ENCODE data around the gene HNF1B.
"Not testable (repeated sequence)": the region's sequence is repeated elsewhere in the genome, so short reads cannot be mapped to it uniquely, and the experiment has no call there.

HNF1B gene

DNA sequence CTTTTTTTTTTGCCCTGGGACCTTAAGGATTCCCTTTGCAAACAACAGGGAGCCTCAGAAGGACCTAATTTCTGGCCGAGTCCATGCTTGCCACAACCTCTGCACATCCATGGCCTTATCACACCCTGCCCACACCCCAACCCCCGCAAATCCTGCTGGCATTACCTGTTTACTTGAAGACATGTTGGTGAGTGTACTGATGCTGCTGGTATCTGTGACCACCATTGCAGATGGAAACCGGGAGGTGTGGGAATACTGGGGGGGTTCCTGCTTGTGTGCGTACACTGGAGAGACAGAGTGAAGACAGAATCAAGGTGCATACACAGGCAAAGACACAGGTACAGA, 46.0 kb downstream of the HNF1B start:
- DNase-seq, result no peak

DNA sequence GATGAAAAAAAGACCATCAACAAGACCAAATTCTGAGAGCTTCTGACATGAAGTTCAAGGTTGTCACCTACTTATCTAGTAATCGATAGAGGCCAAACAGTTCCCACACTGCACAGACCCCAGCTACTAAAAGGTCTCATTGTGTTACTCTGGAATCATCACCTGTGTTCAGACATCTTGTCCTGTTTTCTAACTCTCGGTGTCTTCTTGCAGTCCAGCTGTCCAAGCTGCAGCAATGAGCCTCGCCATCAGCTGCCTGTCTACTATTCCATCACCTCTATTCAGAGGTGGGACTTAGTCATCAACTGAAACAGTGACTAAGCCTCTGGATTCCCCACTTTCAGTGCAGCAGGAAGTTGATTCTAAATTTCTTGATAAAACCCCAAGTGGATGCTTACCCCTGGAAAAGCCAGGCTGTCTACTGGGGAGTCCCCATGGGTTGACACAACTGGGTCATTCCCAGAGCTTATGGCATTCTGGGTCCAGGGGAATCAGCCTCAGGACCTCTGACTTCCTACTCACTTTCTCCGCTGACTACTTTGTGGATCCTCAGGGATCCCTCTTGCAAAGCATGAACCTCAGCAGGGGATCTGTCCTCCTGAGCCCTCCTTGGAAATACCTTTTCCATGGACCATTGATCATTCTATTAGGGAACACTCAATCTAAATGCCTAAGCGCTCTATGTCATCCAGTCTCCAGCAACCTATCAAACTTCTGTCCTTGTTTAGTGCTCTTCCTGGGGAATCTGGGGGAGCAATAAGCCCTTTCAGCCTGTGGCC, 46.5 kb downstream of the HNF1B start:
- peak; percentile 73 for DNase-seq

DNA sequence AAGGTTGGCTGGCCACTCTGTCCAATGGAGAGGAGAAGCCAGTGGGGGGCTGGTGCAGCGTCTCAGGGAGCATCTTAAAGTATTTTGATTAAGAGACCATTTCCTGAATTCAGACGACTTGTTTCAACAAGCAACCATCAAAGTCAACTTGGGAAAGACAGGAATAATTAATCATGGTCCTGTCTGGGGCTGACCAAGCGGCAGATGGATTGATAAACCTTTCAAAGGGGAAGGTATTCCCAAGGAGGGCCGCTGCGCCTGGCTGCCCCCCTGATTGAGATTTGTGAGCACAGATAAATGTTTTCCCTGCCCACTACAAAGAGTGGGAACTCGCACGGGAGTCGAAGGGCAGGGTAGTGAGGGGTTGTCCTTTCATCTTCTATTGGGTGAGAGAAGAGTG, 47.5 kb downstream of the HNF1B start:
- no peak for DNase-seq

DNA sequence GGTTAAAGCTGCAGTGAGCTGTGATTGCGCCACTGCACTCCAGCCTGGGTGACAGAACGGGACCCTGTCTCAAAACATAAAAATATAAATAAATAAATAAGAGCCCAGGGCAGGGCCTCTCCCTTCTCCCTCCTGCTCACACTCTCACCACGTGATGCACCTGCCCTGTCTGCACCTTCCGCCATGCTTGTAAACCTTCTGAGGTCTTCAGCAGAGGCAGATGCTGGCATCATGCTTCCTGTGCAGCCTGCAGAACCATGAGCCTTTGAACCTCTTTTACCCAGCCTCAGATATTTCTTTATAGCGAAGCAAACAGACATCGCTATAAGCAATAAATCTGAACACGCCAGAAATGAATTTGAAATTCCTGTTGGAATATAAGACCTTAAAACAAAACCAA, 48.5 kb downstream of the HNF1B start:
- DNase-seq, result no peak

DNA sequence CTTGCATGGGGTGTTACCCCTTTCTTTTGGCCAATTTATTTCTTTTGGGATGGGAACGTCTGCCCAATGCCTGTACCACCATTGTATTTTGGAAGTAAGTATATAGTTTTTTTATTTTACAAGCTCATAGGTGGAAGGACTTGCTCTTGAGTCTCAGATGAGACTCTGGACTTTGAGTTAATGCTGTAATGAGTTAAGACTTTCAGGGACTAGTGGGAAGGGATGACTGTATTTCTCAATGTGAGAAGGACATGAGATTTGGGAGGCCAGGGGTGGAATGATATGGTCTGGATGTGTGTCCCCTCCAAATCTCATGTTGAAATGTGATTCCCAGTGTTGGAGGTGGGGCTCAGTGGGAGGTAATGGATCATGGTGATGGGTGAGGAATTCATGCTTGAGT, 49.1 kb downstream of the HNF1B start:
- no peak for DNase-seq

DNA sequence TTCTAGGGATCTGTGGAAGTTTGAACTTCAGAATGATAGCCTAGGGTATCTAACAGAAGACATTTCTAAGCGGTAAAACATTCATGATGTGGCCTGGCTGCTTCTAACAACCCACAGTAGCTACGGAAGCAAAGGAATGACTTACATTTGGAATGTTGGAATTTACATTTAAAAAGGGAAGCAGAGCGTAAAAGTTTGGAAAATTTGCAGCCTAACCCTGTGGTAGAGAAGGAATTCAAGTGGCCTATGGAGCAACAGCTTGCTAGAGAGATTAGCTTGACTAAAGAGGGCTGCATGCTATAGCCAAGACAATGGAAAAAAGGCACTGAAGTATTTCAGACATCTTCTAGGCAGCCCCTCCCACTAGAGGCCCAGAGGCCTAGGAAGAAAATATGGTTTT, 50.1 kb downstream of the HNF1B start:
- no peak for DNase-seq

DNA sequence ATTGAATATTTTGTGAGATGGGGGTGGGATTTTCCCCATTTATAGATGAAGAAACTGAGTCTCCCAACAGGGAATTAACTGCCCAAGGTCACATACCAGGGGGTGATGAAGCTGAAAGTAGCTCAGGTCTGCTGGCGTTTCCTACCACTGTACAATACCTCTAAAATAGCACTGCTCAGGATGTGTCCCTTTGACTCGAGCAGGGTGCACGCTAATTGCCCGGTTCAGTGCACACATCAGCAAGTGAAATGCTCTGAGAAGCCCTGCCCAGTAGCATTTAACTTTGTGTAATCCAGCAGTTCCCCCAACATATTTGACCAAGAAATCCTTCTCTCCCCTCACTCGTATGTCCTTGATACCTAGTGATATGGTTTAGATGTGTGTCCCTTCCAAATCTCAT, 51.5 kb downstream of the HNF1B start:
- peak; percentile 28 for DNase-seq

DNA sequence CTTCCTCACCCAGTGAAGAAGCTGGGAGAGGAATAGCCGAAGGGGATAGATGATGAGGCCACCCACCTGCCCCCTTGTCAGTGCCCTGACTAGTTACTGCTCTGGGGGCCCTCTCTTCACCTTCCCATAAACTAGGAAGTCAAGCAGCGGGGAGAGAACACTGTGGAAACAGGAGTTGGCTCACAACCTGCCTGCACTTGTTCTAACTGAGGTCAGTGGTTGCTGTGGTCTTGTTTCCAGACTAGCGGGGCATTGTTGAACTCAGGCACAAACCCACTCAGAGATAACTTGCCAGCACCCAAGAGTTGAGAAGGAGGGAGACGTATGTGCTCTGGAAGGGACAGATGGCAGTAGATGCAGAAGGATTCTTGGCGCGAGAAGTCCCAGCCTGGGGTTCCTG, 53.1 kb downstream of the HNF1B start:
- DNase-seq, result no peak

DNA sequence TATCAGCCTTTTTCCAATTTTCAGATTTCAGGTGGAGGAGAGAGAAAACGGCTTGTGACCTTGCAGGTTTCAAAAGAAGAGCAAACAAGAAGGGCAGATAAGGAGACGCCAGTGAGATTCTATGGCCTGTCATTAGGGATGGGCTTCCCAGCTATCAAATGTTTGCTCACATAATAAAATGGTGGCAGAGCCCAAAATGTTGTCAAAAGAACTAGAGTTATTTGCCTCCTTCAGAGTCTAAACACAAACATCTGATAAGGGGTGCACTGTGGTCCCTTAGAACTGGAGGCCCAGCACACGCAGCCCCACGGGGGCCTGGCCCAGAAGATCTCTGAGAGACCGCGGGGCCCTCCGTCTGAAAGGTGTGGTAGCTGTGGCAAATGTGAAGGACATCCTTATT, 55.5 kb downstream of the HNF1B start:
- no peak for DNase-seq

DNA sequence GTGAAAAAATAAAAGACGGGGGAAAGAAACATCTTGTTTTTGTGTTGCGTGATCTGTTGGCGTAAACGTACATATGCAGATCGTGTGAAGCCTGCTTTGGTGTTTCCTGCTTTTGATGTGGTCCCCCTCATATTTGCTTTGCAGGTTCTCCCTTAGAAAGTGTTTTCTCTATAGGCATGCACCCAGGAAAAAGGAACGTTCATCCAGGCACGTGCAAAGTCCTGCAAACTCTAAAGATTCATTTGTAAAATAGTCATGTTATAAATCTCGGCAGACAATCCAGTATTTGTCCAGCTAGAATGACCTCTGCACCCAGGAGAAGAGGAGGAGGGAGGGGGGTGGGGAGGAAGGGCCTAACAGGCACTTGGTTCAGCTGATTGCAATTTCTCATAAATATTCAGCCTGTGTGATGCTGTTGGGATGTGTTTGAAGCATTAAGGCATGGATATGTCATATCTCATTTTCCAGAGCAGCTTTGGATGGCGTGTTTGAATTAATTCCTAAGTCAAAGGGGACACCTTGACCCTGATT, 61.3 kb downstream of the HNF1B start:
- no peak for DNase-seq

DNA sequence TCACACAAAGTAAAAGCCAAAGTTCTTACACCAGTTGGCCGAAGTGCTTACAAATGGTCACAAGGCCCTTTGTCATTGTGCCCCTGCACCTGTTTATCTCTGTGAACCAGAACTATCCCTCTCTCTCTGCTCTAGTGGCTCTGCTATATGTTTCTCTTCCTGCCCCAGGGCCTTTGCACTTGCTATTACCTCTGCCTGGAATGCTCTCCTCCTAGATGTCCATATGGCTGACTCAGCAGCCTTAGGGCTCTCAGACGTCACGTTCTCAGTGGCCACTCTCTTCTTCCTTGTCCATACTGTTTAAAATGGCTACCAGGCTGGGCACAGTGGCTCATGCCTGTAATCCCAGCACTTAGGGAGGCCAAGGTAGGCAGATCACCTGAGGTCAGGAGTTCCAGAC, 62.9 kb downstream of the HNF1B start:
- DNase-seq, result no peak

DNA sequence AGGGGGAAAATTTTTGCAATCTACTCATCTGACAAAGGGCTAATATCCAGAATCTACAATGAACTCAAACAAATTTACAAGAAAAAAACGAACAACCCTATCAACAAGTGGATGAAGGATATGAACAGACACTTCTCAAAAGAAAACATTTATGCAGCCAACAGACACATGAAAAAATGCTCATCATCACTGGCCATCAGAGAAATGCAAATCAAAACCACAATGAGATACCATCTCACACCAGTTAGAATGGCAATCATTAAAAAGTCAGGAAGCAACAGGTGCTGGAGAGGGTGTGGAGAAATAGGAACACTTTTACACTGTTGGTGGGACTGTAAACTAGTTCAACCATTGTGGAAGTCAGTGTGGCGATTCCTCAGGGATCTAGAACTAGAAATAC, 64.9 kb downstream of the HNF1B start:
- DNase-seq, result not testable (repeated sequence)

DNA sequence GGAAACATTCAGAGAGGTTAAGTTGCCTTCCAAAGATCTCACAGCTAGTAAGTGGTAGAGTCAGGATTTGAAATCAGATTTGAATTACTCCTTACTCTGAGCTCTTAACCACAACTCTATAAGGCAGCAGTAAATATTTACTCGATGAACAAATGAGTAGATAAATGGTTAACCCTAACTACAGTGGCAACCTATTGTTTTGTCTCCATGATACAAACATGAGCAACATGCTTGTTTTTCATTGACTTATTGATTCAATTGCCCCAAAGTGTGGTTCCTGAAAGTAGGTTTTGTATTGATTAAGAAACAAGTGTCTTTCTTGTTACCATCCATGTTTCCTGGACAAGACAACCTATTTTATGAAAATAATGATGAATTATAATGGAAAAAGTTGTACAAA, 66.8 kb downstream of the HNF1B start:
- no peak for DNase-seq

DNA sequence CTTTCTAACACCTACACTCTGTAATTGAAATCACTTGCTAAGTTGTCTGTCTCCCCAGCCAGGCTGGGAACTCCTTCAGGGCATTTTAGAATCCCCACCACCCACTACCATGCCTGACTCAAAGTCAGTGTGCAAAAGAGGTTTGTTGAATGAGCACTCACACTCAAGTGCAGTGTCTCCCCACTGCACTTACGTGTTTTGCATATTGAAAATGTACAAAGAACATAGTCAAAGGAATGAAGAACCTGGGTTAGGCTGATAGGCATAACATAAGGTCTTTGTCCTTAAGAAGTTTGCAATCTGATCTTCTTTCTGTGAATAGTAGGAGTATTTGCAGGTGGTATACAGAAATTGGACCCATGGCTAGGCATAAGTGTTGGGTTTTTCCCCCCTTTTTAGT, 67.8 kb downstream of the HNF1B start:
- no peak for DNase-seq

DNA sequence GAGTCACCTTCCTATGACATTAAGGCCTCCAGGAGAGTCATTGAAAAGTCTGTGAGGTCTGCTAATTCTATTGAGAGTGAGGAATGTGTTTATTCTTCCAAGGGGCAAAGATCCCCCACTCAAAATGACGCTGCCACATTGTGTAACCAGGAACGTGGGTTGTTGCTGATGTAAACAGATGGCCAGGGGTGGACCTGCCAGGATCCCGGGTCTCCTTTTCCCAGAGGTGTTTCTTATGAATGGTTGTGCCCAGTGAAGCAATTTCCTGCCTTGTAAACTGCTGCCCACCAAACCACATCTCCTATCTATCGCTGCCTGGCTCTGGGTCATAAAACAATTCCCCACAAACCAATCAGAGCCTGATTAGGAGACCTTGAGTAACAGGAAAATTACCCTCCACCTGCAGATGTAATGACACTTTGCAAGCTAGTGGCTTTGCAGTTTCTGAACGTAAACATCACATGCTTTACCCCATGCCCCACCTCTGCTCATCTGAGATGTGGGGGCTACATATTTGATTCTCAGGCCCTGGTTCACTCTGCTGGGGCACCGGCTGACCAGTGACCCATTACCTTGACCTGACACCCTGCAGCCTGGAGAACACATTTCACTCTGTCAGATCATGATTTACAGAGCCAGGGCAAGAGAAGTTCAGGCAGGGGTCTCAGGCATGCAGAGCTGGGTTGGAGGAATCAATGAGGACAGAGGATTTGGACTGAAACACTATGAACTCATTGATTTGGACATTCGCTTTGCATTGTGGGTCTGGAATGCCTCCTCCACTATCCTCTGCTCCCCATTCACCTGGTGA, 68.5 kb downstream of the HNF1B start:
- DNase-seq, result peak; percentile 87

DNA sequence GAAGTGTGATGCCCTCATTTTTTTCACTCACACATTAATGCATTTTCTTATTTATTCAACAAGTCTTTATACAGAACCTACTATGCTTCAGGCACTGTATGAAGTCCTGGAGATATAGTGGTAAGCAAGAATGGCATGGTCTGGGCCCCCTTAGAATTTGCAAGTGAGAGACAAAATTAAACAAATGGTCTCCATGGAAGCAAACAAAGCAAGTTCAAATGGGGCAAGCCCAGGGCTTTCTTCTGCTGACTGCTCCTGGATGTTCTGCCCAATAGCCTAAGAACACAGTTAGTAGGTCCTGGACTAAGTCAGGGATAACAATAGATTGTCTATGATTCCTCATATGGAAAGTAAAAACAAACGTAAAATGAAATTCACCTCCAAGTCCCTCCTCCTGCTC, 70.3 kb downstream of the HNF1B start:
- no peak for DNase-seq

DNA sequence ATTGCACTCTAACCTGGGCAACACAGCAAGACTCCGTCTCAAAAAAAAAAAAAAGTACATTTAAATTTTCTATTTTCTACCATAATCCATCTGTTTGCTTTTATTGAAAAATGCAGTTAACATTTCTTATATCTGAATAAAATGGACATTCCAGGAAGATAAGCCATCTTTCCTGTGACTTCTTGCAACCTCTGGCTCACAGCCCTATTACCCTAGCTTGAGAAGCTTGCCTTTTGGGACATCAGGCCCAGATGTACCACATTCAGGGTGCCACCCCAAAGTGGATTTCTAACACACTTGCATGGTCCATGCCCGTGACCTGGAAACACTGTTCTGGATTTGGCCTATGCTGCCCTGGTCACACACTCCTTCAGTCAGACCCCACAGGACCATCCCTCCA, 71.5 kb downstream of the HNF1B start:
- no peak for DNase-seq

DNA sequence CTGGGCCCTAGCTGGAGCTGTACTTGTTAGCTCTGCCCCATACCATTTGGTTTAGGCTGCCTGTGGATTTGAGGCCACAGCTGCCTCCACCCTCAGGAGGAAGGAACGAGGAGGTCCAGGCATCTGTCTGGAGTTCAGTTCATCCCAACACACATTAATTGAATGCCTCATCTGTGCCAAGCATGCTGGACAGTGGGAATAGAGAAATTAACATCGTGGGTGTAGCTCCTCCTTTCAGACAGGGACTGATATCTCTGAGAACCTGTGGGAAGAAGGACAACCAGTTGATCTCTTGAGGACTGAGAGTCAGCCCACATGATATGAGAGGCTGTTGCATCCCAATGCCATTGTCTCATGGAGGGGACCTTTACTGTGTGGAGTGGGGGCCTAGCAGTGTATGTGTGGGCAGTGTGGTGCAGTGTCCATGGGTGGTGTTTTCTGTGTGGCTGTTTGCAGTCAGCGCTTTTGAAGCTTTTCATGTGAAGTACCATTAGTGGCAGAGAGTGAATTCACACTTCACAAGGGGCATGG, 72.2 kb downstream of the HNF1B start:
- DNase-seq, result no peak

DNA sequence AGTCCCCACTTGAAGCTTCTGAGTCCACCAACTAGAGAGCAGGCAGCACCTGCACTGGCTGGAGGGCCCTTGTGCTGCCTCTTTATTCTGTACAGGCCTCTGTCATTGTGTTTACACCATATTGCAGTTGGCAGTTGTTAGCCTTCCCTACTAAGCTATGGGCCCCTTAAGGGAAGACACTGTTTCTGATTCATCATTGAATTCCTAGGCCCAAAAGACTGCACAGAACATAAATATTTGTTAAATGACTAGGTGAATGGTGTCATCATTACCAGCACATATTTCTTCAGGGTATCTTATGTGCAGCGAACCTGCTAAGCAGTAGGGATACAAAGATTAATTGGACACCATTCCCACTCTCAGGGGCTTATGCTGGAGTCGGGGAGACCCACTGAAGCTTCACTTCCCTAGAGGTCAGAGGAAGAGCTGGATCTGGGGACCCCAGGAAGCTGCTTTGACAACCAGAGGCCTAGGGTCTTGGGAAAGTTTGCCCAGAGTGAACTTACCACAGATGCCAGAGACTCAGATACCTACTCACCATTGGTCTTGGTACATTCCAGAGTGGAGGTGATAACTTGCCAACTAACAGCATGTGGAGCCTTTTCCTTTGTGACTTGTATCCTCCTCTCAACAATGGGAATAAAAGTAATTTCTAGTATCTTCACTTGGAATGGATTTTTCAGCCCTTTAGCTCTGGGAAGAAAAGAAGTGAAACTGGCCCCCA, 72.9 kb downstream of the HNF1B start:
- DNase-seq, result peak; percentile 93

DNA sequence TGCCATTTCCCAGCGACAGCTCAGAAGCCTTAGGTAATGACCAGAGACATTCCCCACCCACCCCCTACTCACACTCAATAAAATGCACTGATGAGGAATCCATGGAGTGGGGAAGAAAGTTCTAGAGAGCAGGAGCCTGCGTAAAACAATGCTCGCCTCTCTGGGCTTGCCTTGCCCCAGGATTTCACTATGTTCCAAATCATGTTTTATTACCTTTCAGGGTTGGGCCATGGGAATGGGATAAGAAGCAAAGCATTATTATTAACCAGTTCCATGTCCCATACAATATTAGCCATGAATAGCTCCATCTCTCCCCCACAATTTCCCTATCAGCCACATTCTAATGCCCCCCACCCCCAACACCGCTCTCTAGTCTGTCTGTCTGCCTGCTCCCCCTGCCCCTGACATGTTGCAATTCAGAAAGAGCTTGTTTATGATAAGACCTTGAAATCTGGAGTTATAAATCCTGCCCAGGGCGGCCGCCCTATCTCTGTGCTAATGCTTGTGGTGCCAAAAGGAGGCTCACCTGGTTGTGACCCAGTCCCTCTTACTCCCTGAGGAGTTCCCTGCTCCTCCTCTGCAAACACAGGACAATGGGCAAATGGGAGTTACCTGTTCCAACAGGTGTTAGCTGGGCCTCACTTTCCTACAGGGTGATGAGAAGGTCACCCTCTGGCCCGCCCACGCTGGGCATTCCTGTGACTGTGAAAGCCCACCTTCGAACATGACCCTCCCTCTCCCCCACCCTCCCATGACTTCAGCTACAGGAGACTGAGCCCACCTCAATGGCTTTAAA, 73.6 kb downstream of the HNF1B start:
- no peak for DNase-seq

DNA sequence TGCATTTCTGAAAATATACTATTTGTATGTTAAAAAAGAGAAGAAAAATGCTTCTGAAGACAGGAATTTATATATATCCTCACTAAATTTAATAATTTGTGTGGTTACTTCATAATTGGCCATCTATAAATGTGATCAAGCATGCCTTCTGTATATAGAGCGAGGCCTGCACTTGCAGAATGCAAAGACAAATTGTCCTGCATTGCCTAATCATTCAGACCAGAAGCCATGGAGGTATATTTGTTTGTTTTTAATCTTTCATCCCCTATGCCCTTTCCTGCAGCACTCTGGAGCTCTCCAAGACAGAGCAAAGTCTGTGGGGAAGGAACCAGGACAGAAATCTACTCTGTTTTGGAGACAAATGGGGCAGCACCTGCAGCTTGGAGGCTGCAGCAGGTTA, 77.8 kb downstream of the HNF1B start:
- DNase-seq, result no peak

DNA sequence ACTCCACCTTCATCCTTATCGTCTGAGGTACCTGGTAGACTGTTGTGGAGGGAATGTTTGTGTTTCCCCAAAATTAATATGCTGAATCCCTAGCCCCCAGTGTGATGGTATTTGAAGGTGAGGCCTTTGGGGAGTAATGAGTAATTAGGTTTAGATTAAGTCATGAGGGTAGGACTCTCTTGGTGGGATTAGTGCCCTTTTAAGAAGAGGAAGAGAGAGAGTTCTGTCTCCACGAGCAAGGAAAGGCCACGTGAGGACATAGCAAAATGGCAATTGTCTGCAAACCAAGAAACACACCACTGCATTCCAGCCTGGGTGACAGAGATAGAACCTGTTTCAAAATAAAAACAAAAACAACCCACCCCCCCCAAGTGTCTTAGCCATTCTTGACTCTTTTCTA, 80.6 kb downstream of the HNF1B start:
- DNase-seq, result no peak

DNA sequence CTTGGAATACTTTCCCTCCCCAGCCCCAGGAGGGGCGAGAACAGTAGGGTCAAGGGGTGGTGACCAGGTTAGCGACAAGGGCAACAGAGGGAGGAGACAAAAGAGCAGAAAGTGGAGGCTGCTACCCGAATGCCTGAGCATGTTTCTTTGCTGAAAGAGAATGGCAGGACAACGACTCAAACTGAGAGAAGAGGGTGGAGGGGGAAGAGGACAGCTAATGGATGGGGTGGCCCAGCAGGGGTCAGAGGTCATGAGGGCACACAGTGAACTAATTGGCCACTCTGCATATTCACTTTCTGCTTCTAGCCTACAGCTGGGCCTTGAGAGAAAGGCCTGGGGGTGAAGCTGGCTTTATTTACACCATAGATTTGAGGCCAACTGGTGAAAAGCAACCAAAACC, 82.5 kb downstream of the HNF1B start:
- no peak for DNase-seq

All from kidney glomerular epithelial cell (primary cell).